Loucy (cell line): Measurements from ENCODE around the gene CACNA1A.

ENCODE experiments used
- CTCF ChIP-seq: fragments of 200-600 bp; sonication (generic); conservative IDR thresholded peaks from 2 replicates; pipeline ENCODE4 v1.5.1; 2014; ENCODE audit warnings: mild to moderate bottlenecking, antibody characterized with exemption, low read length
- EZH2phosphoT487 ChIP-seq: fragments of 200-600 bp; IDR thresholded peaks from 2 replicates; pipeline ENCODE4 v1.6.1; 2018; ENCODE audit warnings: antibody characterized with exemption, mild to moderate bottlenecking, moderate library complexity, borderline replicate concordance

- TF ChIP-seq CTCF (no peak), EZH2phosphoT487 (no peak)
Measured at GRCh38 chr19:13309864-13310263, 196.4 kb downstream of the CACNA1A start.
